Ascending aorta (tissue), 2 donors: ENCODE results near the gene ATRNL1. TPM values are rescaled to one million over a fixed set of nuclear protein-coding genes. Genes with fewer than 3 reads are reported as not detected.

Experiments used
- DNase-seq, 2 donors: peaks; one replicate each; pipeline ENCODE4 v3.0.0-alpha.2; 2019; ENCODE audit warnings: low spot score in 2 of 2
- H3K27ac ChIP-seq, 2 donors: fragments of 200-600 bp; sonication (generic); one replicate each; pipeline ENCODE4 v1.5.1; 2016 to 2017; ENCODE audit warnings: mild to moderate bottlenecking in 1 of 2
- H3K27me3 ChIP-seq: fragments of 200-600 bp; sonication (generic); one replicate; pipeline ENCODE4 v1.5.1; 2017
- H3K36me3 ChIP-seq, 2 donors: fragments of 200-600 bp; sonication (generic); one replicate each; pipeline ENCODE4 v1.5.1; 2016
- H3K4me1 ChIP-seq, 2 donors: fragments of 200-600 bp; sonication (generic); one replicate each; pipeline ENCODE4 v1.5.1; 2016 to 2017; ENCODE audit warnings: mild to moderate bottlenecking in 1 of 2
- H3K4me3 ChIP-seq, 2 donors: fragments of 200-600 bp; sonication (generic); one replicate each; pipeline ENCODE4 v1.5.1; 2016 to 2017; ENCODE audit warnings: mild to moderate bottlenecking in 1 of 2
- H3K9me3 ChIP-seq, 2 donors: fragments of 200-600 bp; sonication (generic); one replicate each; pipeline ENCODE4 v1.5.1; 2016
- intact Hi-C: fragments of 100-400 bp; cut with DNase I; formaldehyde crosslinking; loops from one replicate; pipeline ENCODE4 v1.15.1; 2023
- total RNA-seq: library from RNA; depleted of rRNA; stranded (reverse); fragments of >200 nt; gene quantifications from one replicate; pipeline ENCODE4 v1.1.0, GENCODE V29; 2016
- TF ChIP-seq, protein P1 (sequence below), 3 experiments: fragments of 200-600 bp in 2 of 3; fragments of 450-650 bp in 1 of 3; sonication (generic) in 2 of 3; IDR thresholded peaks; one replicate each; pipeline ENCODE4 v1.5.1; 2016 to 2019; ENCODE audit warnings: antibody characterized with exemption in 3 of 3, mild to moderate bottlenecking in 1 of 3, moderate library complexity in 1 of 3

The ATRNL1 gene
- total RNA-seq, 1 donor from 2014 or later = 15.4 TPM

DNA sequence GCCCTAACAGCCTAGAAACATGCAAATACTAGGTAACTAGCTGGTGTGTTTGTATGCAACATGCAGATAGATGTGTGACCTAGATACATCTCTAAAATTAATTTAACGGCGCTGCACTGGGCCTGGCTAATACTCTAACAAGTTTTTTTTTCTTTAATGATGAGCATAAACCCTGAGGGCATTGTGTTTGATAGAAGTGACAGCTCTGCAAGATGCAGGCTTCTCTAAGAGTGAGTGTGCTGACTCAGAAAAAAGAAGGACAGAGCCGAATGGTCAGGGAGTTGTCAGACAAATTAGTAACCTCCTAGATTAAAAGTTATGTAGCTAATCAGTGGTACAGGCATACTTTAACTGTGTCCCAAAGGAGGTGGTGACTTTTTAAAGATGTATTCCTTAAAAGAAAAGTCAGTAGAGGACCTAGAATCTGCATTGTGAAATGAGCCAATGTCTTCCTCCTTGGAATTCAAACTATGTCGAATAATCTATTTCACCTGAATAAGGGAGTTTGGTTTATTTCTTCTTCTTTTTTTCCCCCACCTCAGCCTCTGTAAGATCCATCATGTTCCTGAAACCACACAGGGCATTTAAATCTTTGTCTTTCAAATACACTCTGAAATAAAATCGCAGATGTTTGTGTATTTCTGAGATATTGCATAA, 864.7 kb downstream of the ATRNL1 start:
- Histone ChIP-seq H3K27ac (no peak overlapping the region), H3K27me3 (no peaks in the 10 kb centered on the region), H3K4me3 (no peak overlapping the region), H3K9me3 (no peaks in the 10 kb centered on the region), H3K4me1 (peaks cover 0 to 3% of the 10 kb centered on the region in 2 donors), H3K36me3 (no peaks in the 10 kb centered on the region)
- TF ChIP-seq, protein P1, sequence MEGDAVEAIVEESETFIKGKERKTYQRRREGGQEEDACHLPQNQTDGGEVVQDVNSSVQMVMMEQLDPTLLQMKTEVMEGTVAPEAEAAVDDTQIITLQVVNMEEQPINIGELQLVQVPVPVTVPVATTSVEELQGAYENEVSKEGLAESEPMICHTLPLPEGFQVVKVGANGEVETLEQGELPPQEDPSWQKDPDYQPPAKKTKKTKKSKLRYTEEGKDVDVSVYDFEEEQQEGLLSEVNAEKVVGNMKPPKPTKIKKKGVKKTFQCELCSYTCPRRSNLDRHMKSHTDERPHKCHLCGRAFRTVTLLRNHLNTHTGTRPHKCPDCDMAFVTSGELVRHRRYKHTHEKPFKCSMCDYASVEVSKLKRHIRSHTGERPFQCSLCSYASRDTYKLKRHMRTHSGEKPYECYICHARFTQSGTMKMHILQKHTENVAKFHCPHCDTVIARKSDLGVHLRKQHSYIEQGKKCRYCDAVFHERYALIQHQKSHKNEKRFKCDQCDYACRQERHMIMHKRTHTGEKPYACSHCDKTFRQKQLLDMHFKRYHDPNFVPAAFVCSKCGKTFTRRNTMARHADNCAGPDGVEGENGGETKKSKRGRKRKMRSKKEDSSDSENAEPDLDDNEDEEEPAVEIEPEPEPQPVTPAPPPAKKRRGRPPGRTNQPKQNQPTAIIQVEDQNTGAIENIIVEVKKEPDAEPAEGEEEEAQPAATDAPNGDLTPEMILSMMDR (IDR thresholded peaks at IDR 0.05) = no peak
- no peak for DNase-seq
- intact Hi-C loops = no loop called here

- no peak overlapping the region for H3K27ac ChIP-seq
- no peak overlapping the region for H3K4me3 ChIP-seq
- peaks cover 0 to 3% of the 10 kb centered on the region in 2 donors for H3K4me1 ChIP-seq
- intact Hi-C loops = no loop called here
- no peak for DNase-seq
- no peaks in the 10 kb centered on the region for H3K36me3 ChIP-seq
- H3K27me3 ChIP-seq = no peaks in the 10 kb centered on the region
- no peaks in the 10 kb centered on the region for H3K9me3 ChIP-seq
- TF ChIP-seq, protein P1 (IDR thresholded peaks at IDR 0.05) = no peak
These were observed 870.7 kb downstream of the ATRNL1 start for GRCh38 chr10:115963848-115964247.

DNA sequence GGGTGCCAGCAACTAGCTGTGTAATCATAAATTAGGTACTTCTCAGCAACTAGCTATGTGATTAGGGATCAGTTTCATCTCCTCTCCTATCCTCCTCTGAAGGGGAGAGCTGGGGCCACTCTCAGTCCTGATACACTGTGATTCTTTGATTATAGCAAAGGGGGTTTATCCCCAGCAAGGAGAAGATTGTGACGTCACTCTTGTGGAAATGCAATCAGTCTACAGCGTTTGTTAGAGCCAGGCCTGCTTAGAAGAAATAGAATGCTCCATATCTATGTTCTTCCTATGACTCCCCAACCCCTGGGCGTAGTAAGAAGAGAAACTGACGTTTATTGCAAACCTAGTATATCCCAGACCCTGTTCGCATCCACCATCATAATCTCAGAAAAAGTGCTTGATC, 871.7 kb downstream of the ATRNL1 start:
- Histone ChIP-seq H3K27ac (no peak overlapping the region), H3K4me1 (peaks cover 0 to 3% of the 10 kb centered on the region in 2 donors), H3K9me3 (no peaks in the 10 kb centered on the region), H3K36me3 (no peaks in the 10 kb centered on the region), H3K27me3 (no peaks in the 10 kb centered on the region), H3K4me3 (no peak overlapping the region)
- DNase-seq = no peak
- intact Hi-C loops = no loop called here
- TF ChIP-seq, protein P1 (IDR thresholded peaks at IDR 0.05) = no peak

- H3K4me1 ChIP-seq = peaks cover 0 to 3% of the 10 kb centered on the region in 2 donors
- H3K27ac ChIP-seq = no peak overlapping the region
- no peaks in the 10 kb centered on the region for H3K27me3 ChIP-seq
- no peaks in the 10 kb centered on the region for H3K9me3 ChIP-seq
- no peak for DNase-seq
- no peaks in the 10 kb centered on the region for H3K36me3 ChIP-seq
- TF ChIP-seq, protein P1 (IDR thresholded peaks at IDR 0.05) = no peak
- H3K4me3 ChIP-seq = no peak overlapping the region
- intact Hi-C loops = no loop called here
These were observed 872.2 kb downstream of the ATRNL1 start for GRCh38 chr10:115965376-115965775.

- no peaks in the 10 kb centered on the region for H3K4me1 ChIP-seq
- H3K27me3 ChIP-seq = no peaks in the 10 kb centered on the region
- no peak overlapping the region for H3K27ac ChIP-seq
- DNase-seq = no peak
- intact Hi-C loops = no loop called here
- TF ChIP-seq, protein P1 (IDR thresholded peaks at IDR 0.05) = no peak
- no peaks in the 10 kb centered on the region for H3K9me3 ChIP-seq
- no peaks in the 10 kb centered on the region for H3K36me3 ChIP-seq
- H3K4me3 ChIP-seq = no peak overlapping the region
These were observed 875.1 kb downstream of the ATRNL1 start for GRCh38 chr10:115968236-115968635.

DNA sequence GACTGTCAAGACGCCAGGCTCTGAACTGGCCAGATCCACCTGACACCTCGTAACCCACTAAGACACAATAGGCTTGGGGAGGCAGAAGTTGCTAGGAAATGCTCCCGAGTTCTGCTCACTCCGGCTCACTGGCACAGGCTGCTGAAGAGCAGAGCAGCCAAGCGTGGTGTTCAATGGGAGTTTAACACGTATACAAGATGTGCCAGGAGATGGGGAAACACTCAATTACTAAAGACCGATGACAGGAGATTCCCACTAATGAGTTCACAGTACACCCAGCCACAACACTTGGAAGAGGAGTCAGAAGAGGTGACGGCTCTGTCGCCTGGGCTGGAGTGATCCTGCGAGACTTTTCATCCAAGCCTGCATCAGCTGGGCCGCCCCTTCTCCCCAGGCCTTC, 876.4 kb downstream of the ATRNL1 start:
- Histone ChIP-seq H3K27ac (no peak overlapping the region), H3K27me3 (no peaks in the 10 kb centered on the region), H3K36me3 (no peaks in the 10 kb centered on the region), H3K4me3 (no peak overlapping the region), H3K4me1 (no peaks in the 10 kb centered on the region), H3K9me3 (no peaks in the 10 kb centered on the region)
- no peak for DNase-seq
- TF ChIP-seq, protein P1 (IDR thresholded peaks at IDR 0.05) = no peak
- intact Hi-C loops = no loop called here
